ENCODE results near the gene MRC2.
A peak's percentile ranks its signal among the peaks of the same experiment; 100 is the strongest.

MRC2 gene

GRCh38 chr17:62714016-62714777 is 86.7 kb downstream of the MRC2 start:
- Mint-ChIP-seq H3K4me1 (ENCODE audit: low read depth) (no peaks in the 10 kb centered on the region), H3K27ac (no peak overlapping the region), H3K36me3 (ENCODE audit: low read depth) (no peaks in the 10 kb centered on the region), H3K9me3 (no peaks in the 10 kb centered on the region), H3K4me3 (no peak overlapping the region), H3K27me3 (ENCODE audit: low read depth) (peaks cover 36% of the 10 kb centered on the region)

DNA sequence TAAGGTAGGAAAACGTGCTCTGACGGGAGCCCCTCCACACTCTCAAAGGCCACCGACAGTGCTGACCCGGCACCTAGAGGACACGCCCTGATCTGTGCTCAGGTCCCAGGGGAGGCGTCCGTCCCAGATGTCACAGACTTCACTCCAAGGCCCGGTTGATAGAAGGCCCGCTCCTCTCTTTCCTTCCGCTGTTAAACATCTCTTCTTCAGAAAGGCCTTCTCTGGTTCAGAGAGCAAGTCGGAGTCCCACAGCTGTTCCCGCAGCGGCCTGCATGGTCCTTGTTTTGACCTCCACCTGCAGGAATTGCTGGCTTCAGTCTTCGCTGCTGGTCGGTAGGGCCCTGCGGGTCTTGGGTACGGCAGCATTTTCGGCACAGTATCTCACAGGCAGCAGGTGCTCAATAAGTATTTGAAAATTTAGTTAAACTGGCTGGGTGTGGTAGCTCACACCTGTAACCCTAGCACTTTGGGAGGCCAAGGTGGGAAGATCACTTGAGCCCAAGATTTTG is 88.5 kb downstream of the MRC2 start:
- Mint-ChIP-seq H3K9me3 (no peaks in the 10 kb centered on the region), H3K27me3 (ENCODE audit: low read depth) (peaks cover 42% of the 10 kb centered on the region), H3K36me3 (ENCODE audit: low read depth) (no peaks in the 10 kb centered on the region), H3K4me1 (ENCODE audit: low read depth) (no peaks in the 10 kb centered on the region), H3K4me3 (no peak overlapping the region), H3K27ac (no peak overlapping the region)

DNA sequence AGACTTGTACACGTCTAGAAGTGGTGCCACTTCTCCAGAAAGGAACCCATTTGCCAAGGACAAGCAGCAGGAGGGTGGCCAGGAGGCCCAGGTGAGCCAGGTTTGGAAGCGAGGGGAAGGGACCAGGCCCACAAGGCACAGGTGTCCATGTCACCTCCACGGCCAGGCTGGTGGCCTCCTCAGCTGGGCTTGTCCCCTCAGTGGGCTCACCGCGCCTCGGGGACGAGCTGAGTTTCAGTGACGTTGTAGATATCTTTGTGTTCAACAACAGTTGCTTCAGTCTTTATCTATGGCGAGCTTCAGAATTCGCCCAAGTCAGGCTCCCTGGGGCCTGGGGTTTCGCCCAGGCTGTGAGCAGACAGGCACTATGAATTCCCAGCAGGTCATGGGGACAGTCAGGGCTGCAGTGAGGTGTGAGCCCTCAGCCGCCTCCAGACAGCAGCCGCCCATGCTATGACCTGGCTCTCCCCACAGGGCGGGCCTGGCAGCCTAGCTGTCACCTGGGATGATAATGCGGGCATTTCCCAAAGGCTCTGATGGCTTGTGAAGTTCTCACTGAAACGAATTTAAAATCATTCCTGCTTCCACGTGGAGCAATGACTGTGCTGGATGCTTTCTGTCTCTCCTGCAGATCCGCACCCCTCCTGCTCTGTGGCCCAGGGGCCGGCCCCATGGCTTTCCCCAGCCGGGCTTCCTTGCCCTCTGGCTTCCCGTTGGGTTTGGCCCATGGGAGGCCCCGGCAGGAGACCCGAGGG is 89.5 kb downstream of the MRC2 start:
- H3K36me3 Mint-ChIP-seq (ENCODE audit: low read depth) = no peaks in the 10 kb centered on the region
- peaks cover 45% of the 10 kb centered on the region for H3K27me3 Mint-ChIP-seq (ENCODE audit: low read depth)
- H3K9me3 Mint-ChIP-seq = no peaks in the 10 kb centered on the region
- no peaks in the 10 kb centered on the region for H3K4me1 Mint-ChIP-seq (ENCODE audit: low read depth)
- no peak overlapping the region for H3K4me3 Mint-ChIP-seq
- no peak overlapping the region for H3K27ac Mint-ChIP-seq

- Mint-ChIP-seq H3K27me3 (ENCODE audit: low read depth) (peaks cover 49% of the 10 kb centered on the region), H3K4me3 (no peak overlapping the region), H3K36me3 (ENCODE audit: low read depth) (no peaks in the 10 kb centered on the region), H3K4me1 (ENCODE audit: low read depth) (no peaks in the 10 kb centered on the region), H3K9me3 (no peaks in the 10 kb centered on the region), H3K27ac (no peak overlapping the region)
Observed at GRCh38 chr17:62717589-62717855, 90.1 kb downstream of the MRC2 start.

GRCh38 chr17:62717889-62718288 is 90.4 kb downstream of the MRC2 start:
- Mint-ChIP-seq H3K27me3 (ENCODE audit: low read depth) (peaks cover 52% of the 10 kb centered on the region), H3K4me1 (ENCODE audit: low read depth) (no peaks in the 10 kb centered on the region), H3K9me3 (no peaks in the 10 kb centered on the region), H3K36me3 (ENCODE audit: low read depth) (no peaks in the 10 kb centered on the region), H3K4me3 (no peak overlapping the region), H3K27ac (no peak overlapping the region)

- Mint-ChIP-seq H3K36me3 (ENCODE audit: low read depth) (no peaks in the 10 kb centered on the region), H3K4me1 (ENCODE audit: low read depth) (no peaks in the 10 kb centered on the region), H3K27ac (no peak overlapping the region), H3K4me3 (no peak overlapping the region), H3K9me3 (no peaks in the 10 kb centered on the region), H3K27me3 (ENCODE audit: low read depth) (peaks cover 53% of the 10 kb centered on the region)
Observed at GRCh38 chr17:62718429-62718828, 91.0 kb downstream of the MRC2 start.

DNA sequence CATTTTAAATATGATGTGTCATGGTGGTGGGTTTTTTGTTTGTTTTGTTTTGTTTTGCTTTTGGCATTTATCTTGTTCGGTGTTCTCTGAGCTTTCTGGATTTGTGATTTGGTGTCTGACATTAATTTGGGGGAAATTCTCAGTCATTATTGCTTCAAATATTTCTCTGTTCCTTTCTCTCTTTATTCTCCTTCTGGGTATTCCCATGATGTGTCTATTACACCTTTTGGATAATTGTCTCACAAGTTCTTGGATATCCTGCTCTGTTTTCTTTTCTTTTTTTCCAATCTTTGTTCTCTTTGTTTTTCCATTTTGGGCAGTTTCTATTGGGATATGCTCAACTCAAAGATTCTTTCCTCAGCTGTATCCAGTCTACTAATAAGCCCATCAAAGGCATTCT is 92.1 kb downstream of the MRC2 start:
- Mint-ChIP-seq H3K27ac (no peak overlapping the region), H3K27me3 (ENCODE audit: low read depth) (peaks cover 58% of the 10 kb centered on the region), H3K36me3 (ENCODE audit: low read depth) (no peaks in the 10 kb centered on the region), H3K4me3 (no peak overlapping the region), H3K9me3 (no peaks in the 10 kb centered on the region), H3K4me1 (ENCODE audit: low read depth) (peaks cover 8% of the 10 kb centered on the region)

- Mint-ChIP-seq H3K4me3 (no peak overlapping the region), H3K27ac (no peak overlapping the region), H3K36me3 (ENCODE audit: low read depth) (no peaks in the 10 kb centered on the region), H3K4me1 (ENCODE audit: low read depth) (peaks cover 12% of the 10 kb centered on the region), H3K9me3 (no peaks in the 10 kb centered on the region), H3K27me3 (ENCODE audit: low read depth) (peaks cover 62% of the 10 kb centered on the region)
Observed at GRCh38 chr17:62720126-62720850, 92.8 kb downstream of the MRC2 start.

- Mint-ChIP-seq H3K9me3 (no peaks in the 10 kb centered on the region), H3K36me3 (ENCODE audit: low read depth) (no peaks in the 10 kb centered on the region), H3K27me3 (ENCODE audit: low read depth) (peaks cover 81% of the 10 kb centered on the region), H3K4me3 (no peak overlapping the region), H3K4me1 (ENCODE audit: low read depth) (peaks cover 12% of the 10 kb centered on the region), H3K27ac (no peak overlapping the region)
Observed at GRCh38 chr17:62722625-62723024, 95.2 kb downstream of the MRC2 start.

DNA sequence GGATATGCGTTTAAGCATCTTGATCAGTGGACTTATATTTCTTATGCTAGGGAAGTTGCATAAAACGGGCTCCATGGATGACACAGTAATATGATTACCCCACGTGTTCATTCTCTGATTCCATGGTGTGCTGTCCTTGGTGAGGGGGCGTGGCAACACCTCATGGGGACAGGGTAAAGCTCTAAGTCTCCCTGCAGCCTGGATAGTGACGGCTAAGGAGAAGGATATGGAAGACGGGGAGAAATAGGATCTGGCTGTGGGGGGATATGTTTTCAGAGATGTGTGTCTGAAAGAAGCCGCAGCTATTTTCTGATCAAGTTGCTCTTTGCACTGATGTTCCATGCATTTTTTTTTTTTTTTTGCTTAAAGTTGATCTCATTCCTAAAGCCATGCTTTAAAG is 96.4 kb downstream of the MRC2 start:
- no peak overlapping the region for H3K4me3 Mint-ChIP-seq
- H3K9me3 Mint-ChIP-seq = no peaks in the 10 kb centered on the region
- no peak overlapping the region for H3K27ac Mint-ChIP-seq
- peaks cover 78% of the 10 kb centered on the region for H3K27me3 Mint-ChIP-seq (ENCODE audit: low read depth)
- no peaks in the 10 kb centered on the region for H3K36me3 Mint-ChIP-seq (ENCODE audit: low read depth)
- H3K4me1 Mint-ChIP-seq (ENCODE audit: low read depth) = peaks cover 12% of the 10 kb centered on the region

GRCh38 chr17:62724398-62725146 is 97.1 kb downstream of the MRC2 start:
- Mint-ChIP-seq H3K27ac (peak overlapping the region; percentile 2), H3K36me3 (ENCODE audit: low read depth) (no peaks in the 10 kb centered on the region), H3K27me3 (ENCODE audit: low read depth) (peaks cover 77% of the 10 kb centered on the region), H3K4me1 (ENCODE audit: low read depth) (peaks cover 12% of the 10 kb centered on the region), H3K9me3 (no peaks in the 10 kb centered on the region), H3K4me3 (peak overlapping the region; percentile 57)

- Mint-ChIP-seq H3K4me1 (ENCODE audit: low read depth) (peaks cover 12% of the 10 kb centered on the region), H3K27ac (no peak overlapping the region), H3K27me3 (ENCODE audit: low read depth) (peaks cover 67% of the 10 kb centered on the region), H3K9me3 (no peaks in the 10 kb centered on the region), H3K4me3 (no peak overlapping the region), H3K36me3 (ENCODE audit: low read depth) (no peaks in the 10 kb centered on the region)
Observed at GRCh38 chr17:62725791-62726249, 98.3 kb downstream of the MRC2 start.

- H3K36me3 Mint-ChIP-seq (ENCODE audit: low read depth) = no peaks in the 10 kb centered on the region
- no peak overlapping the region for H3K4me3 Mint-ChIP-seq
- no peak overlapping the region for H3K27ac Mint-ChIP-seq
- H3K9me3 Mint-ChIP-seq = no peaks in the 10 kb centered on the region
- peaks cover 12% of the 10 kb centered on the region for H3K4me1 Mint-ChIP-seq (ENCODE audit: low read depth)
- peaks cover 67% of the 10 kb centered on the region for H3K27me3 Mint-ChIP-seq (ENCODE audit: low read depth)
Observed at GRCh38 chr17:62727916-62728672, 100.6 kb downstream of the MRC2 start.

- no peaks in the 10 kb centered on the region for H3K4me1 Mint-ChIP-seq (ENCODE audit: low read depth)
Observed at GRCh38 chr17:62732125-62732524, 104.7 kb downstream of the MRC2 start.

More at GRCh38 chr17:62732125-62732524, 104.7 kb downstream of the MRC2 start:
- Mint-ChIP-seq H3K9me3 (no peaks in the 10 kb centered on the region), H3K4me3 (no peak overlapping the region), H3K27ac (no peak overlapping the region), H3K36me3 (ENCODE audit: low read depth) (no peaks in the 10 kb centered on the region), H3K27me3 (ENCODE audit: low read depth) (peaks cover 53% of the 10 kb centered on the region)
